IMR-90 (cell line): ENCODE results near the gene MAPK10. TPM values are rescaled to one million over a fixed set of nuclear protein-coding genes. Genes with fewer than 3 reads are reported as not detected.

Experiments used
- ATAC-seq: fragments of 200-7000 bp; cut with Tn5 transposase; 2 replicates; pipeline ENCODE4 v1.9.1; 2020; ENCODE audit warnings: low read depth, mild to moderate bottlenecking, moderate library complexity
- BruUV-seq: library from RNA; stranded (reverse); fragments of 400-500 nt; replicated peaks from 2 replicates; lab custom pipeline; 2021; lab: Mats Ljungman, UMichigan
- CTCF ChIA-PET: fragments of 300-600 bp; formaldehyde crosslinking; extraction: SDS; loops from one replicate; lab custom pipeline; 2021; ENCODE audit warnings: antibody characterized with exemption; lab: Yijun Ruan, JAX
- POLR2A ChIA-PET: fragments of 300-600 bp; sonication (Branson Sonifier 250); formaldehyde crosslinking; loops from one replicate; lab custom pipeline; 2022; ENCODE audit warnings: antibody characterized with exemption; ENCODE audit not compliant: unreplicated experiment; lab: Charles Lee
- DNase-seq: peaks from one replicate; pipeline ENCODE4 v3.0.0; 2013
- H2AFZ ChIP-seq: replicated peaks from 2 replicates; pipeline ENCODE3; 2013; ENCODE audit warnings: low read length, mild to moderate bottlenecking; ENCODE audit not compliant: poor library complexity
- H2AK5ac ChIP-seq: 2 replicates; pipeline ENCODE4 v1.6.1; 2013; ENCODE audit warnings: low read depth, low read length, inconsistent platforms
- H2AK9ac ChIP-seq: replicated peaks from 2 replicates; pipeline ENCODE3; 2013; ENCODE audit warnings: mild to moderate bottlenecking, low read depth, low read length, moderate library complexity; ENCODE audit not compliant: poor library complexity
- H2BK120ac ChIP-seq: 2 replicates; pipeline ENCODE4 v1.6.1; 2013; ENCODE audit warnings: low read depth, low read length, inconsistent platforms
- H2BK15ac ChIP-seq: 3 replicates; pipeline ENCODE4 v1.6.1; 2013; ENCODE audit warnings: low read depth, low read length, inconsistent platforms
- H2BK20ac ChIP-seq: 2 replicates; pipeline ENCODE4 v1.6.1; 2013; ENCODE audit warnings: low read depth, mild to moderate bottlenecking, inconsistent platforms, low read length, moderate library complexity
- H2BK5ac ChIP-seq: 2 replicates; pipeline ENCODE4 v1.6.1; 2013; ENCODE audit warnings: mild to moderate bottlenecking, low read depth, low read length, inconsistent platforms; ENCODE audit not compliant: poor library complexity, severe bottlenecking
- H3K14ac ChIP-seq: replicated peaks from 2 replicates; pipeline ENCODE4 v1.6.1; 2013; ENCODE audit warnings: low read depth, low read length, inconsistent platforms
- H3K18ac ChIP-seq: 2 replicates; pipeline ENCODE4 v1.6.1; 2013; ENCODE audit warnings: low read depth, low read length, control low read depth
- H3K23ac ChIP-seq: 2 replicates; pipeline ENCODE4 v1.6.1; 2013; ENCODE audit warnings: low read depth, low read length, inconsistent platforms
- H3K27ac ChIP-seq: 2 replicates; pipeline ENCODE4 v1.5.1; 2013; ENCODE audit warnings: mild to moderate bottlenecking, control low read depth, low read length; ENCODE audit not compliant: insufficient read depth
- H3K27me3 ChIP-seq: 2 replicates; pipeline ENCODE4 v1.6.1; 2013; ENCODE audit warnings: low read length; ENCODE audit not compliant: control insufficient read depth, insufficient read depth
- H3K36me3 ChIP-seq: 2 replicates; pipeline ENCODE4 v1.6.1; 2013; ENCODE audit warnings: low read length, mixed read lengths; ENCODE audit not compliant: control insufficient read depth, insufficient read depth
- H3K4ac ChIP-seq: 2 replicates; pipeline ENCODE4 v1.6.1; 2013; ENCODE audit warnings: low read depth, low read length, inconsistent platforms
- H3K4me1 ChIP-seq: 2 replicates; pipeline ENCODE4 v1.6.1; 2013; ENCODE audit warnings: low read length, mixed read lengths; ENCODE audit not compliant: control insufficient read depth, insufficient read depth
- H3K4me2 ChIP-seq: 2 replicates; pipeline ENCODE4 v1.6.1; 2013; ENCODE audit warnings: low read depth, mild to moderate bottlenecking, control low read depth, low read length, moderate library complexity
- H3K4me3 ChIP-seq: 2 replicates; pipeline ENCODE4 v1.5.1; 2013; ENCODE audit warnings: low read depth, mild to moderate bottlenecking, control low read depth, low read length, moderate library complexity; ENCODE audit not compliant: insufficient read depth
- H3K56ac ChIP-seq: 2 replicates; pipeline ENCODE4 v1.6.1; 2013; ENCODE audit warnings: low read length, inconsistent platforms; ENCODE audit not compliant: insufficient read depth; ENCODE audit errors: extremely low read depth
- H3K79me1 ChIP-seq, 2 experiments: 2 replicates each; pipeline ENCODE4 v1.6.1; 2013; ENCODE audit warnings: low read length in 2 of 2, inconsistent platforms in 1 of 2, low read depth in 1 of 2
- H3K9ac ChIP-seq: 2 replicates; pipeline ENCODE4 v1.6.1; 2013; ENCODE audit warnings: low read depth, low read length, control low read depth
- H3K9me1 ChIP-seq: 2 replicates; pipeline ENCODE4 v1.6.1; 2013; ENCODE audit warnings: low read length, inconsistent platforms; ENCODE audit not compliant: insufficient read depth
- H3K9me3 ChIP-seq: 2 replicates; pipeline ENCODE4 v1.6.1; 2013; ENCODE audit warnings: low read length; ENCODE audit not compliant: control insufficient read depth, insufficient read depth
- H4K20me1 ChIP-seq: 2 replicates; pipeline ENCODE4 v1.6.1; 2013; ENCODE audit warnings: low read length, inconsistent platforms; ENCODE audit not compliant: insufficient read depth
- H4K5ac ChIP-seq: 2 replicates; pipeline ENCODE4 v1.6.1; 2013; ENCODE audit warnings: mild to moderate bottlenecking, low read depth, low read length, control low read depth
- H4K8ac ChIP-seq, 2 experiments: 2 replicates each; pipeline ENCODE4 v1.6.1; 2013; ENCODE audit warnings: low read depth in 2 of 2, low read length in 2 of 2, control low read depth in 1 of 2, inconsistent platforms in 1 of 2
- H4K91ac ChIP-seq: 2 replicates; pipeline ENCODE4 v1.6.1; 2013; ENCODE audit warnings: low read depth, low read length, inconsistent platforms; ENCODE audit not compliant: insufficient read depth
- BHLHE40 ChIP-seq: fragments of 150-350 bp; IDR thresholded peaks from 2 replicates; pipeline ENCODE4 v1.6.1; 2016; ENCODE audit warnings: mild to moderate bottlenecking, low read depth, low read length
- CEBPB ChIP-seq: IDR thresholded peaks from 2 replicates; pipeline ENCODE4 v1.6.1; 2012; ENCODE audit warnings: low read depth, low read length, improper control_type of control experiment
- CHD1 ChIP-seq: IDR thresholded peaks from 2 replicates; pipeline ENCODE4 v1.6.1; 2012; ENCODE audit warnings: low read depth, low read length, improper control_type of control experiment
- FOS ChIP-seq: fragments of 150-350 bp; IDR thresholded peaks from 2 replicates; pipeline ENCODE4 v1.6.1; 2016; ENCODE audit warnings: low read depth, low read length
- MAFK ChIP-seq: IDR thresholded peaks from 2 replicates; pipeline ENCODE4 v1.6.1; 2012; ENCODE audit warnings: low read depth, low read length, improper control_type of control experiment
- MAZ ChIP-seq: IDR thresholded peaks from 2 replicates; pipeline ENCODE4 v1.6.1; 2012; ENCODE audit warnings: low read depth, mild to moderate bottlenecking, low read length, improper control_type of control experiment, moderate library complexity, borderline replicate concordance
- MXI1 ChIP-seq: IDR thresholded peaks from 2 replicates; pipeline ENCODE4 v1.6.1; 2012; ENCODE audit warnings: low read depth, mild to moderate bottlenecking, low read length, moderate library complexity, borderline replicate concordance
- NFE2L2 ChIP-seq: fragments of 150-350 bp; IDR thresholded peaks from 2 replicates; pipeline ENCODE4 v1.6.1; 2016; ENCODE audit warnings: low read depth, mild to moderate bottlenecking, low read length
- POLR2A ChIP-seq: IDR thresholded peaks from 2 replicates; pipeline ENCODE4 v1.6.1; 2012; ENCODE audit warnings: mild to moderate bottlenecking, low read depth, low read length
- RAD21 ChIP-seq: IDR thresholded peaks from 2 replicates; pipeline ENCODE4 v1.6.1; 2012; ENCODE audit warnings: low read length, improper control_type of control experiment
- RCOR1 ChIP-seq: IDR thresholded peaks from 2 replicates; pipeline ENCODE4 v1.6.1; 2012; ENCODE audit warnings: mild to moderate bottlenecking, low read length, improper control_type of control experiment; ENCODE audit not compliant: insufficient replicate concordance
- RFX5 ChIP-seq: IDR thresholded peaks from 2 replicates; pipeline ENCODE4 v1.8.0; 2012; ENCODE audit warnings: low read depth, mild to moderate bottlenecking, low read length, moderate library complexity
- SMC3 ChIP-seq: fragments of 150-350 bp; IDR thresholded peaks from 2 replicates; pipeline ENCODE4 v1.6.1; 2016; ENCODE audit warnings: low read depth, mild to moderate bottlenecking, antibody characterized with exemption, low read length, moderate library complexity
- dilution Hi-C: fragments of 300-500 bp; cut with HindIII; formaldehyde crosslinking; loops from one replicate; pipeline ENCODE4 v1.14.3; 2018; ENCODE audit warnings: low sequenced_read_pairs; ENCODE audit not compliant: unreplicated experiment
- in situ Hi-C: fragments of 300-500 bp; cut with MboI; formaldehyde crosslinking; loops from 3 replicates; pipeline ENCODE4 v1.14.3; 2019; ENCODE audit warnings: low sequenced_read_pairs, inconsistent platforms, mixed read lengths
- intact Hi-C: fragments of 100-400 bp; cut with micrococcal nuclease; formaldehyde crosslinking; loops from 2 replicates; pipeline ENCODE4 v1.10.0; 2022
- polyA plus RNA-seq, 3 experiments: library from polyadenylated mRNA; depleted of rRNA; stranded (reverse); fragments of >200 nt; gene quantifications; 2 replicates each; pipeline ENCODE4 v1.2.3, GENCODE V29; 2012; ENCODE audit warnings: low replicate concordance in 1 of 3
- total RNA-seq: library from RNA; depleted of rRNA; stranded (reverse); fragments of >200 nt; gene quantifications from 2 replicates; pipeline ENCODE4 v1.2.3, GENCODE V29; 2012
- TF ChIP-seq, protein P1 (sequence below): conservative IDR thresholded peaks from 2 replicates; pipeline ENCODE4 v1.5.1; 2012; ENCODE audit warnings: mild to moderate bottlenecking, low read depth, low read length, improper control_type of control experiment
- TF ChIP-seq, protein P2 (sequence below): fragments of 150-350 bp; IDR thresholded peaks from 2 replicates; pipeline ENCODE4 v1.6.1; 2017; ENCODE audit warnings: mild to moderate bottlenecking, antibody characterized with exemption, low read length, low read depth
- TF ChIP-seq, protein P3 (sequence below): fragments of 150-350 bp; IDR thresholded peaks from 2 replicates; pipeline ENCODE4 v1.6.1; 2016; ENCODE audit warnings: low read depth, mild to moderate bottlenecking, low read length, moderate library complexity, borderline replicate concordance

MAPK10 gene
- total and polyA plus RNA-seq, 2 of the 4 experiments (the other 2 are of a cell fraction), result 2.8 to 6.5 TPM

- Histone ChIP-seq H3K18ac (no peak overlapping the region), H3K23ac (no peak overlapping the region), H2BK20ac (no peak overlapping the region), H3K27me3 (no peaks in the 10 kb centered on the region), H2BK5ac (no peak overlapping the region), H2AK9ac (no peak overlapping the region), H3K9ac (no peak overlapping the region), H4K91ac (no peak overlapping the region), H4K8ac (no peak overlapping the region), H3K14ac (no peak overlapping the region), H3K79me1 (no peaks in the 10 kb centered on the region), H2BK15ac (no peak overlapping the region), H3K56ac (no peak overlapping the region), H3K4me3 (no peak overlapping the region), H4K20me1 (no peaks in the 10 kb centered on the region), H3K9me1 (no peaks in the 10 kb centered on the region), H3K4ac (no peak overlapping the region), H3K4me2 (no peak overlapping the region), H2BK120ac (no peak overlapping the region), H3K36me3 (no peaks in the 10 kb centered on the region; the same call in 1 of the 2 replicates), H3K4me1 (no peaks in the 10 kb centered on the region), H4K5ac (no peak overlapping the region), H2AK5ac (no peak overlapping the region), H3K27ac (no peak overlapping the region), H3K9me3 (no peaks in the 10 kb centered on the region), H2AFZ (no peak overlapping the region)
- ATAC-seq, result no peak
- no TSS peak for BruUV-seq
- DNase-seq, result no peak
- ChIA-PET POLR2A (no interaction called here), CTCF (no interaction called here)
- intact Hi-C loops (no loop called here), dilution Hi-C loops (no loop called here), in situ Hi-C loops (no loop called here)
- TF ChIP-seq BHLHE40 (no peak), FOS (no peak), MAFK (no peak), RCOR1 (no peak), MXI1 (no peak), SMC3 (no peak), MAZ (no peak), RFX5 (no peak), CHD1 (no peak), RAD21 (no peak), NFE2L2 (no peak), CEBPB (no peak), POLR2A (no peak)
- TF ChIP-seq, protein P1, sequence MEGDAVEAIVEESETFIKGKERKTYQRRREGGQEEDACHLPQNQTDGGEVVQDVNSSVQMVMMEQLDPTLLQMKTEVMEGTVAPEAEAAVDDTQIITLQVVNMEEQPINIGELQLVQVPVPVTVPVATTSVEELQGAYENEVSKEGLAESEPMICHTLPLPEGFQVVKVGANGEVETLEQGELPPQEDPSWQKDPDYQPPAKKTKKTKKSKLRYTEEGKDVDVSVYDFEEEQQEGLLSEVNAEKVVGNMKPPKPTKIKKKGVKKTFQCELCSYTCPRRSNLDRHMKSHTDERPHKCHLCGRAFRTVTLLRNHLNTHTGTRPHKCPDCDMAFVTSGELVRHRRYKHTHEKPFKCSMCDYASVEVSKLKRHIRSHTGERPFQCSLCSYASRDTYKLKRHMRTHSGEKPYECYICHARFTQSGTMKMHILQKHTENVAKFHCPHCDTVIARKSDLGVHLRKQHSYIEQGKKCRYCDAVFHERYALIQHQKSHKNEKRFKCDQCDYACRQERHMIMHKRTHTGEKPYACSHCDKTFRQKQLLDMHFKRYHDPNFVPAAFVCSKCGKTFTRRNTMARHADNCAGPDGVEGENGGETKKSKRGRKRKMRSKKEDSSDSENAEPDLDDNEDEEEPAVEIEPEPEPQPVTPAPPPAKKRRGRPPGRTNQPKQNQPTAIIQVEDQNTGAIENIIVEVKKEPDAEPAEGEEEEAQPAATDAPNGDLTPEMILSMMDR, result no peak
- TF ChIP-seq, protein P2, sequence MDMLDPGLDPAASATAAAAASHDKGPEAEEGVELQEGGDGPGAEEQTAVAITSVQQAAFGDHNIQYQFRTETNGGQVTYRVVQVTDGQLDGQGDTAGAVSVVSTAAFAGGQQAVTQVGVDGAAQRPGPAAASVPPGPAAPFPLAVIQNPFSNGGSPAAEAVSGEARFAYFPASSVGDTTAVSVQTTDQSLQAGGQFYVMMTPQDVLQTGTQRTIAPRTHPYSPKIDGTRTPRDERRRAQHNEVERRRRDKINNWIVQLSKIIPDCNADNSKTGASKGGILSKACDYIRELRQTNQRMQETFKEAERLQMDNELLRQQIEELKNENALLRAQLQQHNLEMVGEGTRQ, result no peak
- TF ChIP-seq, protein P3, sequence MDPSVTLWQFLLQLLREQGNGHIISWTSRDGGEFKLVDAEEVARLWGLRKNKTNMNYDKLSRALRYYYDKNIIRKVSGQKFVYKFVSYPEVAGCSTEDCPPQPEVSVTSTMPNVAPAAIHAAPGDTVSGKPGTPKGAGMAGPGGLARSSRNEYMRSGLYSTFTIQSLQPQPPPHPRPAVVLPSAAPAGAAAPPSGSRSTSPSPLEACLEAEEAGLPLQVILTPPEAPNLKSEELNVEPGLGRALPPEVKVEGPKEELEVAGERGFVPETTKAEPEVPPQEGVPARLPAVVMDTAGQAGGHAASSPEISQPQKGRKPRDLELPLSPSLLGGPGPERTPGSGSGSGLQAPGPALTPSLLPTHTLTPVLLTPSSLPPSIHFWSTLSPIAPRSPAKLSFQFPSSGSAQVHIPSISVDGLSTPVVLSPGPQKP, result no peak
Measured at GRCh38 chr4:86101410-86101809, 258.4 kb downstream of the MAPK10 start.
